ENCODE results near the gene ZNF708.

- TF ChIP-seq EP300 (IDR thresholded peaks at IDR 0.05) (no peak), SMC3 (IDR thresholded peaks at IDR 0.05) (no peak), JUN (IDR thresholded peaks at IDR 0.05) (no peak), BHLHE40 (IDR thresholded peaks at IDR 0.05; ENCODE audit: low read depth, low read length) (no peak), HDAC2 (IDR thresholded peaks at IDR 0.05) (no peak), RFX5 (IDR thresholded peaks at IDR 0.05) (no peak), HOXB13 (CRISPR knock-in tag; IDR thresholded peaks at IDR 0.05; ENCODE audit: low read depth) (no peak), PBX3 (IDR thresholded peaks at IDR 0.05) (no peak), PHF8 (IDR thresholded peaks at IDR 0.05; ENCODE audit: borderline replicate concordance, low read depth) (no peak), RAD21 (conservative IDR thresholded peaks at IDR 0.05 in 1 of 2, IDR thresholded peaks at IDR 0.05 in 1 of 2) (no peak), MAX (IDR thresholded peaks at IDR 0.05) (no peak), POLR2A (IDR thresholded peaks at IDR 0.05; ENCODE audit: low read length) (no peak)
- TF ChIP-seq, protein P1, sequence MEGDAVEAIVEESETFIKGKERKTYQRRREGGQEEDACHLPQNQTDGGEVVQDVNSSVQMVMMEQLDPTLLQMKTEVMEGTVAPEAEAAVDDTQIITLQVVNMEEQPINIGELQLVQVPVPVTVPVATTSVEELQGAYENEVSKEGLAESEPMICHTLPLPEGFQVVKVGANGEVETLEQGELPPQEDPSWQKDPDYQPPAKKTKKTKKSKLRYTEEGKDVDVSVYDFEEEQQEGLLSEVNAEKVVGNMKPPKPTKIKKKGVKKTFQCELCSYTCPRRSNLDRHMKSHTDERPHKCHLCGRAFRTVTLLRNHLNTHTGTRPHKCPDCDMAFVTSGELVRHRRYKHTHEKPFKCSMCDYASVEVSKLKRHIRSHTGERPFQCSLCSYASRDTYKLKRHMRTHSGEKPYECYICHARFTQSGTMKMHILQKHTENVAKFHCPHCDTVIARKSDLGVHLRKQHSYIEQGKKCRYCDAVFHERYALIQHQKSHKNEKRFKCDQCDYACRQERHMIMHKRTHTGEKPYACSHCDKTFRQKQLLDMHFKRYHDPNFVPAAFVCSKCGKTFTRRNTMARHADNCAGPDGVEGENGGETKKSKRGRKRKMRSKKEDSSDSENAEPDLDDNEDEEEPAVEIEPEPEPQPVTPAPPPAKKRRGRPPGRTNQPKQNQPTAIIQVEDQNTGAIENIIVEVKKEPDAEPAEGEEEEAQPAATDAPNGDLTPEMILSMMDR (IDR thresholded peaks at IDR 0.05), result no peak
These were observed 20.4 kb downstream of the ZNF708 start for GRCh38 chr19:21308773-21309172.

Measured in A549 (cell line).